Measurements from ENCODE around the gene GMPR2. TPM values are rescaled to one million over a fixed set of nuclear protein-coding genes. Genes with fewer than 3 reads are reported as not detected.
A peak's percentile ranks its signal among the peaks of the same experiment; 100 is the strongest.

GMPR2 gene
- total RNA-seq, 1 donor from 2014 or later: 47.9 TPM

DNA sequence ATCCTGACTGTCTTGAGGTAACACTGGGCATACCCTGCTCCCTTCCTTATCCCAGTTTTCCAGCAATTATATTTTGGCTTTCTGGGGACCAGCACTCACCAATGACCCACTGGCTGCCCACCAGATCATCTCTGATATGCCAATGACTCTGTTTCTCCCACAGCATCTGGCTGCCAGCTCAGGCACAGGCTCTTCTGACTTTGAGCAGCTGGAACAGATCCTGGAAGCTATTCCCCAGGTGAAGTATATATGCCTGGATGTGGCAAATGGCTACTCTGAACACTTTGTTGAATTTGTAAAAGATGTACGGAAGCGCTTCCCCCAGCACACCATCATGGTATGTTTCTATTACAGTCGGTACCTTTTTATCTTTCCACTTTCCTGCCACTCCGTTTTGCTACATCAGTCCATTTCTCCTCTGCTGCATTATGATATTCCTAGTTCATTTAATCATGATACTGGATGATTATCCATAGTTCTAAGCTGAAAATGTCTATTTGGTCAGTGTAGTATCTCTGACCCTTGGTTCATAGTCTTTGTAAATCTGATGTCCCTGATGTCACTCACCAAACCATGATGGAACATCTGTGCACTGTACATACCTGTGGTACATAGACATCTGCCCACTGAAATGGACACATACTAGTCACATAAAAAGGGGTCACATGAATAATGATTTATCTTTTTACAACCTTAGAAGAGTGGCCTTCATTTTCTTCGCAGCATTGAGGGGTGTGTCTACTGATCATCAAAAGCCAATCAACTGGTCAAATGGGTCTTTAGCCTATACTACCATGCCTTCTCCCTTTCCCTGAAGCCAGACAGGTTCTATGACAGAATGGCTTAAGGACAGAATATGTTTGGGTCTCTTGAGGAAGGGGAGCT lies 3.3 kb downstream of the GMPR2 start:
- no peaks in the 10 kb centered on the region for H3K27me3 Mint-ChIP-seq (ENCODE audit: low read depth)
- H3K27ac Mint-ChIP-seq (ENCODE audit: unreplicated experiment): no peak overlapping the region
- no peak overlapping the region for H3K4me3 Mint-ChIP-seq (ENCODE audit: unreplicated experiment)
- H3K4me1 Mint-ChIP-seq (ENCODE audit: low read depth): peaks cover 77% of the 10 kb centered on the region
- H3K36me3 Mint-ChIP-seq (ENCODE audit: low read depth): peaks cover 22% of the 10 kb centered on the region
- TF ChIP-seq, protein P1, sequence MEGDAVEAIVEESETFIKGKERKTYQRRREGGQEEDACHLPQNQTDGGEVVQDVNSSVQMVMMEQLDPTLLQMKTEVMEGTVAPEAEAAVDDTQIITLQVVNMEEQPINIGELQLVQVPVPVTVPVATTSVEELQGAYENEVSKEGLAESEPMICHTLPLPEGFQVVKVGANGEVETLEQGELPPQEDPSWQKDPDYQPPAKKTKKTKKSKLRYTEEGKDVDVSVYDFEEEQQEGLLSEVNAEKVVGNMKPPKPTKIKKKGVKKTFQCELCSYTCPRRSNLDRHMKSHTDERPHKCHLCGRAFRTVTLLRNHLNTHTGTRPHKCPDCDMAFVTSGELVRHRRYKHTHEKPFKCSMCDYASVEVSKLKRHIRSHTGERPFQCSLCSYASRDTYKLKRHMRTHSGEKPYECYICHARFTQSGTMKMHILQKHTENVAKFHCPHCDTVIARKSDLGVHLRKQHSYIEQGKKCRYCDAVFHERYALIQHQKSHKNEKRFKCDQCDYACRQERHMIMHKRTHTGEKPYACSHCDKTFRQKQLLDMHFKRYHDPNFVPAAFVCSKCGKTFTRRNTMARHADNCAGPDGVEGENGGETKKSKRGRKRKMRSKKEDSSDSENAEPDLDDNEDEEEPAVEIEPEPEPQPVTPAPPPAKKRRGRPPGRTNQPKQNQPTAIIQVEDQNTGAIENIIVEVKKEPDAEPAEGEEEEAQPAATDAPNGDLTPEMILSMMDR (IDR thresholded peaks at IDR 0.05): no peak
- no peaks in the 10 kb centered on the region for H3K9me3 Mint-ChIP-seq (ENCODE audit: low read depth)
- no peak for DNase-seq (ENCODE audit: low spot score)

DNA sequence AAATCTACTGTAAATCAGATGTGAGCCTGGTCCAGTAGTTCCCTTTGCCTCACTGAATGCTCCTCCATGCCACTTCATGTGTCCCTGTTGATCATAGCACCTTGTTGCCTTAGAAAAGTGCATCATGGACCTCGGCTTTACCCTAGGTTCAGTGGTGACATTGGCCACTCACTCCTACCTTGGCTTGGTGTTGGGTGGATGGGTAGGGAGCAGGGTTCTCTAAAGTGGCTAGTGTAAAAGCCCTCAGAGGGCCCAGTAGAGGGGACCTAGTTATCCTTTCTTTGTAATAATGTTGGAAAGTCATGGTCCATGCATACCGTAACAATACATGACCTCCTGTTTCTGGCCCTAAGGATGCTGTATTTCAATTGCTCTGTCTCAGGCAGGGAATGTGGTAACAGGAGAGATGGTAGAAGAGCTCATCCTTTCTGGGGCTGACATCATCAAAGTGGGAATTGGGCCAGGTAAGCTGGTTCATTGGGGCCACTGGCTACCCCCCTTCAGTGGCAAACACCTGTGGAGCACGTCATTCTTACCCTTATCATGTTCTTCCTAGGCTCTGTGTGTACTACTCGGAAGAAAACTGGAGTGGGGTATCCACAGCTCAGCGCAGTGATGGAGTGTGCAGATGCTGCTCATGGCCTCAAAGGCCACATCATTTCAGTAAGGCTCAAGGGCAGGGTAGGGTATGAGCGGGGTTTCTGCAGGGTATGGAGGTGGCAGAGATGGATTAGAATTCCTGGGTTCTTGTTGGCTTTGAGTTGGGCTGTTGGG lies 4.1 kb downstream of the GMPR2 start:
- no peak overlapping the region for H3K27ac Mint-ChIP-seq (ENCODE audit: unreplicated experiment)
- TF ChIP-seq, protein P1 (IDR thresholded peaks at IDR 0.05): no peak
- DNase-seq (ENCODE audit: low spot score): no peak
- H3K27me3 Mint-ChIP-seq (ENCODE audit: low read depth): no peaks in the 10 kb centered on the region
- H3K4me1 Mint-ChIP-seq (ENCODE audit: low read depth): peaks cover 74% of the 10 kb centered on the region
- no peaks in the 10 kb centered on the region for H3K9me3 Mint-ChIP-seq (ENCODE audit: low read depth)
- no peak overlapping the region for H3K4me3 Mint-ChIP-seq (ENCODE audit: unreplicated experiment)
- H3K36me3 Mint-ChIP-seq (ENCODE audit: low read depth): peaks cover 22% of the 10 kb centered on the region

DNA sequence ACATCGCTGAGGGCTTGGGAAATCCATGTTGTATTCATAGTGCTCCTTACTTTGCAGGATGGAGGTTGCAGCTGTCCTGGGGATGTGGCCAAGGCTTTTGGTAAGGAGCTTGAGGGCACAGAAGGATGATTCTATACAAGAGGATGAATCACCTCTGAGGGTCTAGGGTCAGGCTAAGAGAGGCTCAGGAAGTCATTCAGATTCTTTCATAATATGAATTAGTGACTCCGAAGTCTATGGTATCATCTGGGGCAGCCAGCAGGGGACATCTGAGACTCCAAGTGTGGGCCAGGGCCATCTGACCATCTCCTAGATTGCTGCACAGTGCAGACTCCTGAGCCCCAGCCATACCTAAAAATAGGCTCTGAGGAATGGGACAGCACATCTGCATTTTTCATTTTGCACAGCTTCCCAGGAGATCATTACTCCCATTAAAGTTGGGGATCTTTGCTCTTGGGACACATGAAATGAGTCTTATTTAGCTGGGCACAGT lies 4.8 kb downstream of the GMPR2 start:
- TF ChIP-seq, protein P1 (IDR thresholded peaks at IDR 0.05): no peak
- Mint-ChIP-seq H3K27ac (ENCODE audit: unreplicated experiment) (no peak overlapping the region), H3K4me3 (ENCODE audit: unreplicated experiment) (no peak overlapping the region)

DNA sequence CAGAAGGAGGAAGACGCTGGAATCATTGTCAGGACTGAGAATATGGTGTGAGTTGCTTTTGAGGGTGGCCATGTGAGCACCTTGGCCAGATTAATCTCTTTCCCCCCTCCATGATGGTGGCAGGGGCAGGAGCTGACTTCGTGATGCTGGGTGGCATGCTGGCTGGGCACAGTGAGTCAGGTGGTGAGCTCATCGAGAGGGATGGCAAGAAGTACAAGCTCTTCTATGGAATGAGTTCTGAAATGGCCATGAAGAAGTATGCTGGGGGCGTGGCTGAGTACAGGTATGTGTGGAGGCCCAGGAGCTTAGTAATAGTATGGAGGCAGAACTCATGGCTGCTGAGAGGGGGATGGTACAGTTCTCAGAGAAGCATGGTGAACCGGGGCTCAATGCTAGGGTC lies 5.4 kb downstream of the GMPR2 start:
- Mint-ChIP-seq H3K27ac (ENCODE audit: unreplicated experiment) (peak overlapping the region; percentile 30), H3K4me3 (ENCODE audit: unreplicated experiment) (no peak overlapping the region), H3K4me1 (ENCODE audit: low read depth) (peaks cover 74% of the 10 kb centered on the region), H3K27me3 (ENCODE audit: low read depth) (no peaks in the 10 kb centered on the region), H3K9me3 (ENCODE audit: low read depth) (no peaks in the 10 kb centered on the region), H3K36me3 (ENCODE audit: low read depth) (peaks cover 22% of the 10 kb centered on the region)
- no peak for DNase-seq (ENCODE audit: low spot score)
- TF ChIP-seq, protein P1 (IDR thresholded peaks at IDR 0.05): no peak

More for the DNA sequence above, 4.8 kb downstream of the GMPR2 start:
- DNase-seq (ENCODE audit: low spot score): no peak
- Mint-ChIP-seq H3K27me3 (ENCODE audit: low read depth) (no peaks in the 10 kb centered on the region), H3K36me3 (ENCODE audit: low read depth) (peaks cover 22% of the 10 kb centered on the region), H3K9me3 (ENCODE audit: low read depth) (no peaks in the 10 kb centered on the region), H3K4me1 (ENCODE audit: low read depth) (peaks cover 74% of the 10 kb centered on the region)

DNA sequence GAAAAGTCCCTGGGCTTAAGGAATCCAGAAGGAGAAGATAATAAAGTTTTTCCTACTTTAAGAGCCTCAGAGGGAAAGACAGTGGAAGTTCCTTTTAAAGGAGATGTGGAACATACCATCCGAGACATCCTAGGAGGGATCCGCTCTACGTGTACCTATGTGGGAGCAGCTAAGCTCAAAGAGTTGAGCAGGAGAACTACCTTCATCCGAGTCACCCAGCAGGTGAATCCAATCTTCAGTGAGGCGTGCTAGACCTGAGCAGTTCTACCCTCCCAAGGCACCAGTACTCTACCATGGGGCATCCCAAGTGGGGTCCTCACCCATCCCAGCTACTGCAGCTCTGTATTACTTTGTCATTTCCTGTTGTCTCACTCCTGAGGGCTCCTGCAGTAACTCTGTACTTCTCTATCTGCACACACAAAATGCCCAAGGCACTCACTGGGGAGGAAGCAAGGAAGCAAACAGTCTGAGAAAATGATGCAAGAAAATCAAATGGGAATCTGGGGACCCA lies 5.9 kb downstream of the GMPR2 start:
- H3K27ac Mint-ChIP-seq (ENCODE audit: unreplicated experiment): peak overlapping the region; percentile 50

More for the DNA sequence above, 5.9 kb downstream of the GMPR2 start:
- no peak for DNase-seq (ENCODE audit: low spot score)
- Mint-ChIP-seq H3K9me3 (ENCODE audit: low read depth) (no peaks in the 10 kb centered on the region), H3K27me3 (ENCODE audit: low read depth) (no peaks in the 10 kb centered on the region), H3K36me3 (ENCODE audit: low read depth) (peaks cover 22% of the 10 kb centered on the region), H3K4me1 (ENCODE audit: low read depth) (peaks cover 74% of the 10 kb centered on the region), H3K4me3 (ENCODE audit: unreplicated experiment) (no peak overlapping the region)
- TF ChIP-seq, protein P1 (IDR thresholded peaks at IDR 0.05): no peak
